T-cell (primary cell): Measurements from ENCODE around the gene RBP5. TPM values are rescaled to one million over a fixed set of nuclear protein-coding genes. Genes with fewer than 3 reads are reported as not detected.

Experiments
- ATAC-seq, 4 experiments: fragments of 200-7000 bp in 3 of 4; fragments of 150-1000 bp in 1 of 4; cut with Tn5 transposase; replicated peaks in 1 of 4; 1 replicate in 3 of 4; 2 replicates in 1 of 4; pipeline ENCODE4 v1.10.0; 2021; ENCODE audit warnings: moderate library complexity in 3 of 4, mild to moderate bottlenecking in 2 of 4, moderate number of reproducible peaks in 1 of 4
- CTCF ChIA-PET, 2 donors: fragments of 300-600 bp; sonication (Branson Sonifier 250); formaldehyde crosslinking; loops; one replicate each; lab custom pipeline; 2022; ENCODE audit warnings: antibody characterized with exemption in 2 of 2; lab: Charles Lee
- POLR2A ChIA-PET, 2 donors: fragments of 300-600 bp; sonication (Branson Sonifier 250); formaldehyde crosslinking; loops; one replicate each; lab custom pipeline; 2022; ENCODE audit warnings: antibody characterized with exemption in 2 of 2; lab: Charles Lee
- DNase-seq, 35 experiments: peaks; one replicate each; pipeline versions ENCODE4 v3.0.0 to v3.0.0-alpha.2; 2013 to 2023
- H3K27ac ChIP-seq: one replicate; pipeline ENCODE4 v1.5.1; 2013; ENCODE audit warnings: low read length
- H3K27me3 ChIP-seq, 2 experiments: replicated peaks in 1 of 2; 1 replicate in 1 of 2; 2 replicates in 1 of 2; pipeline versions ENCODE4 v1.6.1 to v1.7.0; 2013; ENCODE audit warnings: low read length in 1 of 2, mixed read lengths in 1 of 2; ENCODE audit not compliant: control insufficient read depth in 2 of 2, insufficient read depth in 2 of 2; ENCODE audit errors: extremely low read depth in 1 of 2
- H3K36me3 ChIP-seq, 2 donors: 1 replicate in 1 of 2; 2 replicates in 1 of 2; pipeline versions ENCODE4 v1.6.1 to v1.7.0; 2013; ENCODE audit warnings: low read length in 1 of 2; ENCODE audit not compliant: control insufficient read depth in 2 of 2, insufficient read depth in 1 of 2; ENCODE audit errors: extremely low read depth in 1 of 2
- H3K4me1 ChIP-seq, 2 experiments: 1 replicate in 1 of 2; 2 replicates in 1 of 2; pipeline versions ENCODE4 v1.6.1 to v1.7.0; 2013; ENCODE audit warnings: low read length in 2 of 2, mixed read lengths in 1 of 2; ENCODE audit not compliant: insufficient read depth in 2 of 2, control insufficient read depth in 1 of 2; ENCODE audit errors: extremely low read depth in 1 of 2
- H3K4me3 ChIP-seq, 2 donors: 1 replicate in 1 of 2; 2 replicates in 1 of 2; pipeline versions ENCODE4 v1.5.1 to v1.7.0; 2013; ENCODE audit warnings: mild to moderate bottlenecking in 2 of 2, low read length in 1 of 2, moderate library complexity in 1 of 2; ENCODE audit not compliant: control insufficient read depth in 1 of 2; ENCODE audit errors: extremely low read depth in 1 of 2
- H3K9me3 ChIP-seq: 2 replicates; pipeline ENCODE4 v1.7.0; 2013
- H3K27ac Mint-ChIP-seq, 2 donors: one replicate each; pipeline ENCODE4 v1.8.0; 2020 to 2021; ENCODE audit warnings: mild to moderate bottlenecking in 2 of 2, mixed read lengths in 2 of 2
- H3K27me3 Mint-ChIP-seq, 2 donors: one replicate each; pipeline ENCODE4 v1.8.0; 2021 to 2022; ENCODE audit warnings: mixed read lengths in 2 of 2
- H3K36me3 Mint-ChIP-seq: one replicate; pipeline ENCODE4 v1.8.0; 2021; ENCODE audit warnings: mixed read lengths
- H3K4me1 Mint-ChIP-seq, 3 donors: one replicate each; pipeline ENCODE4 v1.8.0; 2020 to 2022; ENCODE audit warnings: mixed read lengths in 3 of 3, mild to moderate bottlenecking in 1 of 3
- H3K4me3 Mint-ChIP-seq, 3 donors: one replicate each; pipeline ENCODE4 v1.8.0; 2020 to 2022; ENCODE audit warnings: mild to moderate bottlenecking in 3 of 3, mixed read lengths in 3 of 3, moderate library complexity in 3 of 3
- H3K9me3 Mint-ChIP-seq, 3 donors: one replicate each; pipeline ENCODE4 v1.8.0; 2020 to 2022; ENCODE audit warnings: mixed read lengths in 3 of 3
- WGBS: methylation state at CpG from one replicate; pipeline ENCODE4 v1.1.5; 2013; ENCODE audit warnings: missing lambda C conversion rate; ENCODE audit not compliant: insufficient coverage; 5-methylcytosine and 5-hydroxymethylcytosine counted together
- total RNA-seq, 35 experiments: library from RNA in 6 of 35; stranded (reverse) in 6 of 35; fragments of 120-200 nt in 1 of 35; gene quantifications; one replicate each; pipeline versions ENCODE4 v1.2.1 to v1.2.4 and lab custom pipeline; 2013 to 2026

The RBP5 gene
- total RNA-seq, 5 donors from 2014 or later (not counting 1 experiment from before 2014, with no cell fraction given), result 0.26 to 0.70 (median 0.59) TPM; not detected in 2

- H3K4me1 ChIP-seq, result peaks cover 2 to 6% of the 10 kb centered on the region in 2 experiments
- Mint-ChIP-seq H3K36me3 (peaks cover 33% of the 10 kb centered on the region), H3K4me3 (no peak overlapping the region), H3K4me1 (peaks cover 5 to 9% (median 5%) of the 10 kb centered on the region in 3 donors), H3K27me3 (no peaks in the 10 kb centered on the region), H3K27ac (no peak overlapping the region), H3K9me3 (no peaks in the 10 kb centered on the region)
- ATAC-seq (no peak), DNase-seq (no peak)
- H3K9me3 ChIP-seq, result no peaks in the 10 kb centered on the region
- ChIA-PET POLR2A (interaction anchor here in 1 of 2 donors (0.6 kb wide), 1 partner anchor 64 kb away, joined by 3 read pairs; no protein-coding TSS in a partner anchor), CTCF (interaction anchor here in 1 of 2 donors (0.6 kb wide), 1 partner anchor 247 kb away, joined by 3 read pairs; no protein-coding TSS in a partner anchor)
- peaks cover 0 to 25% of the 10 kb centered on the region in 2 donors for H3K36me3 ChIP-seq
- no CpG with 5 or more reads among the region's 3 CpGs for WGBS
- H3K4me3 ChIP-seq, result no peak overlapping the region
- no peaks in the 10 kb centered on the region for H3K27me3 ChIP-seq
- no peak overlapping the region for H3K27ac ChIP-seq
Measured at GRCh38 chr12:7116196-7116595, 12.5 kb downstream of the RBP5 start.

DNA sequence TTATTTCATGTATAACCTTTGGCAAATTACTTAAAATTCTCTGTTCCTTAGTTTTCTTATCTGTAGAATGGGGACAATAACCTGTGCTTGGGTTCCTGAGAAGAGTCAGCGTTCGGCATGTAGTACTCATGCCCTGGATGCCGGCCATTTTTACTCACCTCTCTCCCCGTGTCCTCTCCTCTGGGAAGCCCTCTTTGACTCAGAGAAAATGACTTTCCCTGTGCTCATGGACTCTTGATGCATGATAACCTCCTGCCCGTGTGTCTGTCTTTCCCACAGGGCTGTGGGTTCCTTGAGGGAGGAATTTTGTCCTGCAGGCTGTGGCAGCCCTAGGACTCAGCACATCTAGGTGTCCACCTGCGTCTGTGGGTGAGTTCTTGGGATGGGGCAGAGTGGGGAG, 13.8 kb downstream of the RBP5 start:
- ATAC-seq (no peak), DNase-seq (no peak)
- WGBS, result 92% methylated on average over 6 of the region's 6 CpGs
- H3K27me3 Mint-ChIP-seq, result no peaks in the 10 kb centered on the region
- no peak overlapping the region for H3K27ac Mint-ChIP-seq
- ChIA-PET CTCF (no interaction called here), POLR2A (no interaction called here)
- no peak overlapping the region for H3K4me3 ChIP-seq
- peaks cover 2 to 10% of the 10 kb centered on the region in 2 experiments for H3K4me1 ChIP-seq
- H3K27me3 ChIP-seq, result no peaks in the 10 kb centered on the region
- H3K27ac ChIP-seq, result no peak overlapping the region
- peaks cover 33% of the 10 kb centered on the region for H3K36me3 Mint-ChIP-seq
- H3K36me3 ChIP-seq, result peaks cover 0 to 25% of the 10 kb centered on the region in 2 donors
- peaks cover 6 to 9% (median 6%) of the 10 kb centered on the region in 3 donors for H3K4me1 Mint-ChIP-seq
- H3K9me3 ChIP-seq, result no peaks in the 10 kb centered on the region
- H3K9me3 Mint-ChIP-seq, result no peaks in the 10 kb centered on the region
- H3K4me3 Mint-ChIP-seq, result no peak overlapping the region

DNA sequence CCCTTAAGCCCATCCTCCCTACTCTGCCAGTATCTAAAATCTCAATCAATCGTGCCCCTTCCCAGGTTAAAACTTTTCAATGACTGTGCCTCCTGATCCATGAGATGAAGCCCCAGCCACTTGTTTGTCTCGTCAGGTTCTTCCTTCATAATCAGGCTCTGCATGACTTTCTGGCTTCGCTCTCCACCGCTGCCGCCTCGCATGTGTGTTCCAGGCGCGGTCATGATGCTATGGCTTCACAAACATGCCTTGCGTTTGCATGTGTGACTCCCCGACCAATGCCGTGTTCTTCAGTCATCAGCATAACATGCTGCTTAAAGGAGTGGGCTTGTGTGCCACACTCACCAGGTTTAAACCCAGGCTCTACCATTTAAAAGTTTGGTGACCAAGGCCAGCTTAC, 14.7 kb downstream of the RBP5 start:
- Histone ChIP-seq H3K36me3 (peaks cover 0 to 25% of the 10 kb centered on the region in 2 donors), H3K4me3 (no peak overlapping the region), H3K27me3 (no peaks in the 10 kb centered on the region), H3K4me1 (peaks cover 6 to 18% of the 10 kb centered on the region in 2 experiments), H3K27ac (no peak overlapping the region), H3K9me3 (no peaks in the 10 kb centered on the region)
- ChIA-PET CTCF (interaction anchor here (0.5 to 4.1 kb wide), 6 partner anchors 18 to 244 kb away, joined by 3 to 23 read pairs (median 6); partner anchors contain the start of gene SPSB2 (in 2 of the 2)), POLR2A (no interaction called here)
- ATAC-seq (no peak), DNase-seq (no peak)
- no peak overlapping the region for H3K4me3 Mint-ChIP-seq
- H3K27ac Mint-ChIP-seq, result no peak overlapping the region
- H3K36me3 Mint-ChIP-seq, result peaks cover 33% of the 10 kb centered on the region
- no peaks in the 10 kb centered on the region for H3K9me3 Mint-ChIP-seq
- H3K27me3 Mint-ChIP-seq, result no peaks in the 10 kb centered on the region
- peaks cover 11 to 15% (median 14%) of the 10 kb centered on the region in 3 donors for H3K4me1 Mint-ChIP-seq
- WGBS, result 100% methylated on average over 9 of the region's 11 CpGs

GRCh38 chr12:7113389-7113871, 15.3 kb downstream of the RBP5 start:
- Histone ChIP-seq H3K9me3 (no peaks in the 10 kb centered on the region), H3K27ac (no peak overlapping the region), H3K4me3 (no peak overlapping the region), H3K27me3 (no peaks in the 10 kb centered on the region), H3K4me1 (peaks cover 6 to 18% of the 10 kb centered on the region in 2 experiments), H3K36me3 (peaks cover 0 to 25% of the 10 kb centered on the region in 2 donors)
- Mint-ChIP-seq H3K27me3 (no peaks in the 10 kb centered on the region), H3K9me3 (no peaks in the 10 kb centered on the region), H3K4me3 (no peak overlapping the region), H3K4me1 (peaks cover 14 to 16% (median 15%) of the 10 kb centered on the region in 3 donors), H3K36me3 (peaks cover 31% of the 10 kb centered on the region), H3K27ac (peak overlapping the region in 1 of 2 donors; percentile 28)
- WGBS, result 58% methylated on average over 3 of the region's 5 CpGs
- DNase-seq, result peak in 21 of 35 experiments; percentile 11 to 79 (median 30)
- POLR2A ChIA-PET, result interaction anchor here in 1 of 2 donors (0.8 kb wide), 1 partner anchor 390 kb away, joined by 3 read pairs; no protein-coding TSS in a partner anchor
- ATAC-seq, result peak; percentile 8 to 33 (median 24)
- CTCF ChIA-PET, result interaction anchor here (0.5 to 4.1 kb wide), 11 partner anchors 18 to 816 kb away, joined by 3 to 23 read pairs (median 3); partner anchors contain the start of gene SPSB2 (in 2 of the 2)

GRCh38 chr12:7112041-7112440, 16.6 kb downstream of the RBP5 start:
- Mint-ChIP-seq H3K27ac (no peak overlapping the region), H3K9me3 (no peaks in the 10 kb centered on the region), H3K27me3 (no peaks in the 10 kb centered on the region), H3K4me3 (no peak overlapping the region), H3K4me1 (peaks cover 23 to 27% (median 25%) of the 10 kb centered on the region in 3 donors), H3K36me3 (peaks cover 19% of the 10 kb centered on the region)
- Histone ChIP-seq H3K36me3 (peaks cover 0 to 22% of the 10 kb centered on the region in 2 donors), H3K27me3 (no peaks in the 10 kb centered on the region), H3K27ac (no peak overlapping the region), H3K4me3 (no peak overlapping the region), H3K4me1 (peaks cover 8 to 30% of the 10 kb centered on the region in 2 experiments), H3K9me3 (no peaks in the 10 kb centered on the region)
- ChIA-PET CTCF (interaction anchor here (1.0 to 4.1 kb wide), 6 partner anchors 19 to 243 kb away, joined by 3 to 23 read pairs (median 6); partner anchors contain the start of gene SPSB2 (in 2 of the 2)), POLR2A (no interaction called here)
- DNase-seq, result no peak
- 100% methylated on average over 1 of the region's 4 CpGs for WGBS
- no peak for ATAC-seq

DNA sequence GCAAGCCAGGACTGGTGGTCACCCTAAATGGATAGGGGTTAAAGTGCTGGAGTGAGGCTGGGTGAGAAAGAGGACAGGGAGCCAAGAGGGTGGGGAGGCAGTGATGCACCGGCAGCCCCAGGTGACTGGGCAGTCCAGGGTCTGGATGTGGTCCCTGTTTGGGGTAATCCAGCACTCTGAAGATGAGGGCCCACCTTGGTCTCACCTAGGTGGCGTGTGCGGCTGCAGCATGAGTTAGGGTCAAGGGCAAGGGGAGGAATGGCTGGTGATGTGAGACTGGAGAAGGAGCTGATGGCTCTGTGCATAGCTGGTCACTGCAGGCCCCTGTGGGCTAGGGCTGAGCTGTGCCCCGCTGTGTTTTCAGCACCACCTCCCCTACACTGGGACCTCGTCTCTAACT, 18.0 kb downstream of the RBP5 start:
- no peaks in the 10 kb centered on the region for H3K27me3 Mint-ChIP-seq
- H3K27ac Mint-ChIP-seq, result no peak overlapping the region
- H3K9me3 ChIP-seq, result no peaks in the 10 kb centered on the region

More for the DNA sequence above, 18.0 kb downstream of the RBP5 start:
- WGBS, result 96% methylated on average over 5 of the region's 5 CpGs
- CTCF ChIA-PET, result interaction anchor here (0.6 to 4.1 kb wide), 5 partner anchors 184 to 241 kb away, joined by 3 to 23 read pairs (median 3); partner anchors contain the start of gene SPSB2 (in 1 of the 2)
- POLR2A ChIA-PET, result no interaction called here
- Mint-ChIP-seq H3K4me1 (peaks cover 36 to 41% (median 39%) of the 10 kb centered on the region in 3 donors), H3K4me3 (peak overlapping the region in 1 of 3 donors; percentile 89), H3K36me3 (peaks cover 24% of the 10 kb centered on the region), H3K9me3 (peaks cover 8 to 13% (median 9%) of the 10 kb centered on the region in 3 donors)
- H3K4me1 ChIP-seq, result peaks cover 8 to 33% of the 10 kb centered on the region in 2 experiments
- H3K36me3 ChIP-seq, result peaks cover 0 to 14% of the 10 kb centered on the region in 2 donors
- ATAC-seq, result no peak
- no peaks in the 10 kb centered on the region for H3K27me3 ChIP-seq
- DNase-seq, result no peak
- no peak overlapping the region for H3K4me3 ChIP-seq
- no peak overlapping the region for H3K27ac ChIP-seq
